Adipocyte (in vitro differentiated cells): Measurements from ENCODE around the gene SSR1.
A peak's percentile ranks its signal among the peaks of the same experiment; 100 is the strongest.

Experiments used
- DNase-seq: peaks from one replicate; pipeline ENCODE4 v3.0.0-alpha.2; 2015; ENCODE audit warnings: low read depth
- H3K27me3 ChIP-seq: replicated peaks from 2 replicates; pipeline ENCODE4 v1.7.0; 2013; ENCODE audit warnings: mild to moderate bottlenecking, low read length, moderate library complexity; ENCODE audit not compliant: control insufficient read depth, insufficient read depth
- H3K36me3 ChIP-seq: 2 replicates; pipeline ENCODE4 v1.7.0; 2013; ENCODE audit warnings: low read length, mild to moderate bottlenecking, moderate library complexity; ENCODE audit not compliant: control insufficient read depth, insufficient read depth, severe bottlenecking
- H3K4me1 ChIP-seq: 2 replicates; pipeline ENCODE4 v1.7.0; 2013; ENCODE audit warnings: mild to moderate bottlenecking, low read length, moderate library complexity; ENCODE audit not compliant: control insufficient read depth, insufficient read depth
- H3K4me3 ChIP-seq: 2 replicates; pipeline ENCODE4 v1.7.0; 2013; ENCODE audit warnings: mild to moderate bottlenecking, low read length, moderate library complexity
- H3K9ac ChIP-seq: 2 replicates; pipeline ENCODE4 v1.7.0; 2013; ENCODE audit warnings: mild to moderate bottlenecking, low read length, moderate library complexity
- H3K9me3 ChIP-seq: 2 replicates; pipeline ENCODE4 v1.7.0; 2013; ENCODE audit warnings: mild to moderate bottlenecking, low read length, moderate library complexity; ENCODE audit not compliant: control insufficient read depth

The SSR1 gene

DNA sequence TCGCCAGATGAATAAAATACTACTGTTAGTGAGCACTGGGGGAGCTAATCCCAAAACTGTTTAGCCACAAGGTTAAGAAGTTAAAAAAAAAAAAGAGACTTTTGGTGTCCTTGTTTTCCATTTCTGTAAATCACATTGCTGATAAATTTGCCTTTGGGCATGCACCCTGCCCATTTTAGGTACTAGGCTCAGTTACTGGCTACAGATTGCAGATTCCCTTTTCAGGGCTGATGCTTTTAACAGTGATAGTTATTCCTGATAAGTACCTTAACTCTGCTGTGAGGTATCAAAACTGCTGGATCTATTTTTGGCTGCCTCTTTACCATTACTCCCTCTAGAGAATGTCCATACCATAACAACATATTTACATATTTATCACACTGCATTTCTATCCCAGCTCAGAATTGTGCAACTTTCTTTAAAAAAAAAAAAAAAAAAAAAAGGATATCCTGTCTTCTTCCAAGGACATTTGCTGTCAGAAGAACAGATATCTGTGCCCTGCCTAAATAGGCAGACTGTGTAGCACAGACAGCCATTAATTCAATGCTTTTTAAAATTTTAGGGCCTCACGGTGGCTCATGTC, 94.5 kb downstream of the SSR1 start:
- DNase-seq = peak; percentile 42
- H3K9me3 ChIP-seq = no peaks in the 10 kb centered on the region
- no peak overlapping the region for H3K4me3 ChIP-seq

More for the DNA sequence above, 94.5 kb downstream of the SSR1 start:
- Histone ChIP-seq H3K36me3 (peaks cover 63% of the 10 kb centered on the region), H3K27me3 (no peaks in the 10 kb centered on the region), H3K9ac (no peak overlapping the region), H3K4me1 (peaks cover 43% of the 10 kb centered on the region)
